ENCODE data around the gene IL5RA.

The IL5RA gene

DNA sequence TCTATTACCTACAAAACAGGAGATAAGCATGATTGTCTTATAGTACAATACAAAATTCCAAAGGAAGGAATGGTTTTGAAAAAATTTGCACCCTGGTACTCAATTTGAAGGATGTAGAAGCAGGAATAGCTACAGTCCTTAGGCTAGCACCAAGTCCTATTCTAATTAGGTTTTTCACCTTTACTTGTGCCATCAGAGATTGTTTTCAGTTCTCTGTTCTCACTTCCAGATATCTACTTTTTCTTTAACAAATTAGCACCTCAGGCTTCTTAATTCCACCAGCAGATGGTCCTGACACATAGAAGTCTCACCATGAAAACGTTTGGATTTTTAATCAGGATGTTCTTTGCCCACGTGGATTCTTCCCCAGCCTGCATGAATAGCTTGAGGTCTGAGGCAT lies 43.8 kb downstream of the IL5RA start:
- DNase-seq (ENCODE audit: low read depth in 3 of 3), result no peak

DNA sequence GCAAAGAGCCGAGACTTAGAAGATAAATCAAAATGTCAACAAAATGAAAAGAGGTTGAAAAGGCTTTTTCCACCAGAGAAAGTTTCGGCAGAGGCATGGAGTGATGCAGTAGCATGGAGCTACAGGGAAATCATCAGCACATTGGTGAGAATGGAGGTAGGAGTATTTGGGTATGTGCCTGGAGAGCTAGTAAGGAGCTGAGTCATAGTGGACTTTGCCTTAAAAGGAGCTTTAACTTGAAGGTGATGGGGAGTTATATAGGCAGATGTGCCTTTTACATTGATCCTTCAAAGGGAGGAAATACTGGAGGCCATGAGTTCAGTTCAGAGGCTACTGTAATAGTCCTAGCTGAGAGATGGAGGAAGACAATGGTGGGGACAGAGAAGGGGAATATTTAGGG lies 44.3 kb downstream of the IL5RA start:
- DNase-seq (ENCODE audit: low read depth in 3 of 3), result no peak

DNA sequence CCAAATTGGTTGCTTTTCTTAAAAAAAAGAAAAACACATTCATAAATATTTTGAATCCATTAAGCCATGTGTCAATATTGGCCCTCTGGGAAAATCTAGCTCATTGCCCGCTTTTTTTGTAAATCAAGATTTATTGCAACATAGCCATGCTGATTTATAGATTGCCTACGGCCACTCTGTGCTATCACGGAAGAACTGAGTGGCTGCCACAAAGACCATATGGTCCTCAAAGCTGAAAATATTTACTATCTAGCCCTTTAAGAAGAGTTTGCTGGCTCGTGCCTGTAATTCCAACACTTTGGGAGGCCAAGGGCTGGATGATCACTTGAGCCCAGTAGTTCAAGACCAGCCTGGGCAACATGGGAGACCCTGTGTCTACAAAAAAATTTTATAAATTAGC lies 45.9 kb downstream of the IL5RA start:
- no peak for DNase-seq (ENCODE audit: low read depth in 3 of 3)

GRCh38 chr3:3059645-3060044 lies 50.5 kb downstream of the IL5RA start:
- DNase-seq (ENCODE audit: low read depth in 3 of 3), result no peak

- DNase-seq (ENCODE audit: low read depth in 3 of 3), result no peak
Observed at GRCh38 chr3:3053974-3054373, 56.2 kb downstream of the IL5RA start.

GRCh38 chr3:3038201-3038991 lies 71.8 kb downstream of the IL5RA start:
- no peak for DNase-seq (ENCODE audit: low read depth in 3 of 3)

DNA sequence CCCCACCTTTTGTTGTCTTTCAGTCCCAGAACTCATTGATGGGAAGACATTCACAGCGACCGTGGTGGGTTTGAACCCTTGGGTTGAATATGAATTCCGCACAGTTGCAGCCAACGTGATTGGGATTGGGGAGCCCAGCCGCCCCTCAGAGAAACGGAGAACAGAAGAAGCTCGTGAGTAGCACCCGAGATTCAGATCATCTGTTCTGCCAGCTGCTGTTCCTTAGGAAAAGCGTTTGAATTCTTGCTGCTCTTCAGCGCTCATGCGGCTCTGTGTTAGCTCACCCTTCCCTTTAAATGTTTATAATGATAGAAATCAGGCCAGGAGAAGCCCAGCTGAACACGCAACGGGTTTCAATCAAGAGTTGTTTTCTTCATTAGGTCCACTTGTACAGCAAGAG lies 73.0 kb downstream of the IL5RA start:
- DNase-seq (ENCODE audit: low read depth in 3 of 3), result no peak

GRCh38 chr3:3031326-3031725 lies 78.8 kb downstream of the IL5RA start:
- DNase-seq (ENCODE audit: low read depth in 3 of 3), result no peak

- DNase-seq (ENCODE audit: low read depth in 3 of 3), result no peak
Observed at GRCh38 chr3:3027976-3028567, 82.1 kb downstream of the IL5RA start.

GRCh38 chr3:3023111-3023745 lies 86.9 kb downstream of the IL5RA start:
- DNase-seq (ENCODE audit: low read depth in 3 of 3), result no peak

DNA sequence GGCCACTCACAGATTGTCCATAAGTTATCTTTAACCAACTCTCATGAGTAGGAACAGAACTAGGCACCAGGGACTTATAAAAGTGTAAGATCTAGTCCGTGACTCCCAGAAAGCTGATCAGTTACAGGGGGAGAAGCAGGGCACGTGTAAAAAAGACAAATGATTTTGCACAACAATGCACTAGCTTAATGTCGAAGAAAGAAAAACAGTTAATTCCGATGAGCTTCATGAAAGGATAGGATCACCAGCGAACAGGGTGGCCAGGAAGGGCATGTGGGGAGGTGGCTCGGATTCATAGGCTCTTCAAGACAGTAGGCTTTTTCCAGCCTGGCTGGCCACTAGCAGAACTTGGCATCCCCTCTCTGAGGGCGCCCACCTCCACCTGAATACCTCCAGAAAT lies 90.0 kb downstream of the IL5RA start:
- DNase-seq (ENCODE audit: low read depth in 3 of 3), result no peak
